Activated CD4-positive, CD25-positive, alpha-beta regulatory T cell treated with anti-CD3 and anti-CD28 coated beads, Interleukin-2, amount 50 U/mL, for 16 hours (primary cell): ENCODE results near the gene SP5.
"Not testable (repeated sequence)": the region's sequence is repeated elsewhere in the genome, so short reads cannot be mapped to it uniquely, and the experiment has no call there.

ENCODE experiments used
- DNase-seq: peaks from one replicate; pipeline ENCODE4 v3.0.0-alpha.2; 2020; ENCODE audit warnings: low read depth, low spot score

The SP5 gene

GRCh38 chr2:170715062-170715931 lies at the start of gene SP5:
TSS of gene SP5 (plus strand) at chr2:170715337. CDS start at chr2:170715513, 176 bp downstream.
- no peak for DNase-seq

- DNase-seq = no peak
Measured at GRCh38 chr2:170665743-170666142, 49.4 kb upstream of the SP5 start.

- DNase-seq = no peak
Measured at GRCh38 chr2:170669909-170670308, 45.2 kb upstream of the SP5 start.

GRCh38 chr2:170670651-170671050 lies 44.5 kb upstream of the SP5 start:
- DNase-seq = no peak

- no peak for DNase-seq
Measured at GRCh38 chr2:170671079-170671478, 44.1 kb upstream of the SP5 start.

GRCh38 chr2:170674282-170674681 lies 40.9 kb upstream of the SP5 start:
- not testable (repeated sequence) for DNase-seq

GRCh38 chr2:170675701-170676100 lies 39.4 kb upstream of the SP5 start:
- DNase-seq = no peak

GRCh38 chr2:170679607-170680079 lies 35.5 kb upstream of the SP5 start:
- DNase-seq = no peak

GRCh38 chr2:170680172-170680941 lies 34.8 kb upstream of the SP5 start:
- DNase-seq = no peak

- no peak for DNase-seq
Measured at GRCh38 chr2:170681311-170681710, 33.8 kb upstream of the SP5 start.

GRCh38 chr2:170685591-170685990 lies 29.5 kb upstream of the SP5 start:
- DNase-seq = no peak

- no peak for DNase-seq
Measured at GRCh38 chr2:170689481-170689880, 25.7 kb upstream of the SP5 start.

- no peak for DNase-seq
Measured at GRCh38 chr2:170690640-170691039, 24.5 kb upstream of the SP5 start.

GRCh38 chr2:170694316-170694715 lies 20.8 kb upstream of the SP5 start:
- DNase-seq = no peak

GRCh38 chr2:170695521-170696410 lies 19.4 kb upstream of the SP5 start:
- no peak for DNase-seq

GRCh38 chr2:170696948-170697347 lies 18.2 kb upstream of the SP5 start:
- no peak for DNase-seq

GRCh38 chr2:170701011-170701410 lies 14.1 kb upstream of the SP5 start:
- no peak for DNase-seq

- no peak for DNase-seq
Measured at GRCh38 chr2:170703776-170704476, 11.2 kb upstream of the SP5 start.

GRCh38 chr2:170707821-170708795 lies 7.0 kb upstream of the SP5 start:
- DNase-seq = no peak

- no peak for DNase-seq
Measured at GRCh38 chr2:170710609-170710979, 4.5 kb upstream of the SP5 start.
